Retina (tissue), 1 donor: ENCODE data around the gene GLIS2.
"Not testable (repeated sequence)": the region's sequence is repeated elsewhere in the genome, so short reads cannot be mapped to it uniquely, and the experiment has no call there.

Experiments used
- DNase-seq: peaks from one replicate; pipeline ENCODE4 v3.0.0-alpha.2; 2016

Gene GLIS2

GRCh38 chr16:4337540-4338088, 21.7 kb downstream of the GLIS2 start:
- no peak for DNase-seq

- no peak for DNase-seq
Measured at GRCh38 chr16:4338125-4338582, 22.3 kb downstream of the GLIS2 start.

DNA sequence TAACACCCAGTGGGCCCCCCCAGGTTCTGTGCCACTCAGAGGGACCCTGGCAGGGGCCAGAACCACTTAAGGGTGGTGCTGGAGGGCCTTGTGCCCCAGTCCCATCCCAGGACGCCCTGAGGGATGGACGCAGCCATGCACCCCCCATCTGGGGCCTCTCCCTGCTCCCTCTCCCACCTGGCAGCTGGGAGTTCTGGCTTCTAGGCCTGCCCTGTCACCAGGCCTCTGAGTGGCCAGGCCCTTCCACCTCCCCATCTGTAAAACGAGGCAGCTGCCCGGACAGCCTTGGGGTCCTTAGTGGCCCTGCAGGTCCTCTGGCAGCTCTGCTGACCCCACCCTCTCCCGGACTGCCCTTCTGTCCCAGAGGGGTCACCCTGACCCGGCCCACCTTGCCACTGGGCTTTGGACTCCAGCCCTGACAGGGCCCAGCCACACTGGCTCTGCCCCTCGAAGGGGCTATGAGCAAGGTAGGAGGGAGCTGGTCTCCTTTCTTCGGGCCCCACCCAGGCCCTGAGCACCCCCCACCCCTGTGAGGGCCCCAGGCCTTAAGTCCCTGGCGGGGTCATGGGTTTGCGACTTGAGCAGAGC, 22.9 kb downstream of the GLIS2 start:
- DNase-seq = no peak

GRCh38 chr16:4339455-4339854, 23.6 kb downstream of the GLIS2 start:
- DNase-seq = no peak

DNA sequence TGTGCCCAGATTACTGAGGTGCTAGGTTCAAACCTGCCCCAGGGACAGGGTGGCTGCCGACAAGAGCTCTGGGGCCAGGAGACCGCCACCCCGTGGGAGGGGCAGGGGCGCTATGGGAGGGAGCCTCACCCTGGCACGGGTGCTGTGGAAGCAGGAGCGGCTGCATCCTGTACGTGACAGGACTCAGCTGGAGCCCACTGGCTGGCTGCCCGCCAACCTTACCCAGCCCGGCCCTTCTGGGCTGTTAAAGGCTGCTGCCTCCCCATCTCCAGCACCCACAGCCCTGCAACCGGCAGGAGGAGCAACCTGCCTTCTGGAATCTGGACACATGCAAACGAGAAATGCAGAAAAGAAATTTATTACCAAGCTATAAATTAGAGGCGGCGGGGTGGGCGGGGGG, 24.0 kb downstream of the GLIS2 start:
- no peak for DNase-seq

- no peak for DNase-seq
Measured at GRCh38 chr16:4340443-4340842, 24.6 kb downstream of the GLIS2 start.

DNA sequence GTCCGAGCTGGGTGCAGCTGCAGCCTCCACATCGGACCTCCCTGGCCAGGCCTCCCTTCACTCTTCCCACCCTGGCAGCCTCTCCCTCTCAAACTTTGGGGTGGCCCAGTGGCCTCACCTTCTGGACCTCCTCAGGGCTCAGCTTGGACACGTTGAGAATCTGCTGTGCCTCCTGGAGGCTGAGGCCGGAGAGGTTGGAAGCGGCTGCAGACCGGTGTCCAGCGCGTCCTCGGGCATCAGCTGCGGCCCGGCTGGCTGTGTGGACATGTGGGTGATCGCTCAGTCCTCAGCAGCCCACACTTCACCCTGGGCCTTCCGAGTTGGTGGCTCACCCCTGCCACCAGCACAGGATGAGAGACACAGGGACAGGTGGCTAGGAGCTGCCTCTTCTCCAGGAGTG, 25.4 kb downstream of the GLIS2 start:
- DNase-seq = no peak

DNA sequence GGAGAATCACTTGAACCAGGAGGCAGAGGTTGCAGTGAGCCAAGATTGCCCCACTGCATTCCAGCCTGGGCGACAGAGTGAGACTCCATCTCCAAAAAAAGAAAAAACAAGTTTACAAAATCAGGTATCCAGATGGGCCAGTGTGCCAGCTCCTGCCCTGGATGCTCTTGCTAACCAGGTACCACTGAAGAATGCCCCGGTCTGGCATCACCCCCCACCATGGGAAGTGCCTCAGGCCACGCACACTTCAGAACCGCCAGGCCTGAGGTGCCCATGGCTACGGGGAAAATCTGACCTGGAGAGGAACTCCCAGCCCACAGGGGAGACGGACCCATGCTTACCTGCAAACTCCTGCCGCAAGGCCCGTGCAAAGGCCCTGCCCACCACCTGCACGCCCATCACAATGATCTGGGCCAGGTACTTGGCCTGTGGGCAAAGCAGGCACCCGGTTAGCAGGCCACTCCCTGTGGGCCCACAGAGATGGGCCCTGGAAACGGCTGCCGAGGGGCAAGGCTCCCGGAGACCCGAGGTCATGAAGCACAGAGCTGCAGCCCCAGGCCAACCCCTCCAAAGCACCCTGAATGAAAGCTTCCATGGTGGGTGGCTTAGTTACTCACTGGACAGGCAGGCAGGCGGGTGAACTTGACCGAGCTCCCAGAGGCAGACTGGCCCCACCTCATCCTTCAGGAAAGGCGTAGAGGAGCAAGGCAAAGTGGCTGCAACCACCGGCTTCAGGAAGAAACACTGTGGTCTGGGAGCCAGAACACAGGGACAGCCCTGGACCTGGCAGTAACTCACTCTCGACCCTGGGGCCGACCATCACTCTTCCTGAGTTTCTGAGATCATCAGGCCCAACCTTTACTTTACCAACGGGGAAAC, 27.2 kb downstream of the GLIS2 start:
- DNase-seq = no peak

DNA sequence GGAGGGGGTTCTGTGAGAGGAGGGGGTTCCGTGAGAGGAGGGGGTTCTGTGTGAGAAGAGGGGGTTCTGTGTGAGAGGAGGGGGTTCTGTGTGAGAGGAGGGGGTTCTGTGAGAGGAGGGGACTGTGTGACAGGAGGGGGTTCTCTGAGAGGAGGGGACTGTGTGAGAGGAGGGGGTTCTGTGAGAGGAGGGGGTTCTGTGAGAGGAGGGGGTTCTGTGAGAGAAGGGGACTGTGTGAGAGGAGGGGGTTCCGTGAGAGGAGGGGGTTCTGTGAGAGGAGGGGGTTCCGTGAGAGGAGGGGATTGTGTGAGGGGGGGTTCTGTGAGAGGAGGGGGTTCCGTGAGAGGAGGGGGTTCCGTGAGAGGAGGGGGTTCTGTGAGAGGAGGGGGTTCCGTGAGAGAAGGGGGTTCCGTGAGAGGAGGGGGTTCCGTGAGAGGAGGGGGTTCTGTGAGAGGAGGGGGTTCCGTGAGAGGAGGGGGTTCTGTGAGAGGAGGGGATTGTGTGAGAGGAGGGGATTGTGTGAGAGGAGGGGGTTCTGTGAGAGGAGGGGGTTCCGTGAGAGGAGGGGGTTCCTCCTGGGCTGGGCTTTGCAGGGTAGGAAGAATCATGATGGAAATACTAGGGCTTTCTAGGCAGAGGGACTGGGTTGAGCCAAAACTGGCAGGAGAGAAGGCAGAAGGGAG, 28.6 kb downstream of the GLIS2 start:
- not testable (repeated sequence) for DNase-seq

GRCh38 chr16:4344983-4345835, 29.3 kb downstream of the GLIS2 start:
- no peak for DNase-seq

- no peak for DNase-seq
Measured at GRCh38 chr16:4345836-4346781, 30.2 kb downstream of the GLIS2 start.

DNA sequence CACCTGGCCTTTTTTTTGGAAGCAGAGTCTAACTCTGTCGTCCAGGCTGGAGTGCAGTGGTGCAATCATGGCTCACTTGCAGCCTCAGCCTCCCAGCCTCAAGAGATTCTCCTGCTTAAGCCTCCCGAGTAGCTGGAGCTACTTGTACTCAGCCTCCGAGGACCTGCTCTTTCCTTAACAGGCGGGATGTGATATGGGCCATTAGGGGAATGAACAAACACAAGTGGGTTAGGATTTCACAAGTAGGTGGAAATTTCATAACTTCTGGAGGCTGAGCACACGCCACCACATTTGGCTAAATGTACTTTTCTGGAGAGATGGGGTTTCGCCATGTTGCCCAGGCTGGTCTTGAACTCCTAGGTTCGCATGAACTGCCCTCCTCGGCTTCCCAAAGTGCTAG, 31.1 kb downstream of the GLIS2 start:
- DNase-seq = no peak

DNA sequence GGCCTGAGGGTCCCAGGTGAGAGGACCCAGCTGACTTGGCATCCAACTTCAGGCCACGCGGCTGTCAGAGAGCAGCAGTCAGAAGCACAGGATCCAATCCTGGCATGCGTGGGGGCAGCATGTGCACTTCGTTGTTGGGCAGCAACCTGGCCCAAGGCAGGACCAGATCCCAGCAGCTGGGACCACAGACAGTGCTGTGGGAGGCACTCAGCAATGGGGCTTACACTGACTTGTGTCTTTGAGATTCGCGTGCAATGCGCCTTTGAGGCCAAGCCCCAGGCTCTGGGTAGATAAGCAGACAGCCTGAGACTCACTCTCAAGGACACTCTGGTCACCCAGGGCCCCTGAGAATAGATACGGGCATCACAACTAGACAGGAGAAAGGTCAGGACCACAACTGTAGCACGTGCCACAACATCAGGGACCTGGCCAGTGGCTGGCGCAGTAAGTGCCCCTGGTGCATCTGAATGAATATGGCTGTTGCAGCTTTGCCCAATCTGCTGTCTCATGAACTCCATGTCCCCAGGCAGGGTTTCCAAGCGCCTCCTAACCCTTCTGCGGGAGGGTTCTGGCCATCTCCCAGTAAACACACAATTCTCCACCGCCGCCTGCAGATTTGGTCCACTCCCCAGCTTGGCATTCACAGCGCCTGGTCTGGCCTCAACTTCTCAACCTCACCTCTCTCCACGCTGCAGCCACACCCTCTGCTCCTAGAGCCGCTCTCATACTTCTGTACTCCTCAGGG, 32.1 kb downstream of the GLIS2 start:
- no peak for DNase-seq

- no peak for DNase-seq
Measured at GRCh38 chr16:4349332-4349731, 33.5 kb downstream of the GLIS2 start.

DNA sequence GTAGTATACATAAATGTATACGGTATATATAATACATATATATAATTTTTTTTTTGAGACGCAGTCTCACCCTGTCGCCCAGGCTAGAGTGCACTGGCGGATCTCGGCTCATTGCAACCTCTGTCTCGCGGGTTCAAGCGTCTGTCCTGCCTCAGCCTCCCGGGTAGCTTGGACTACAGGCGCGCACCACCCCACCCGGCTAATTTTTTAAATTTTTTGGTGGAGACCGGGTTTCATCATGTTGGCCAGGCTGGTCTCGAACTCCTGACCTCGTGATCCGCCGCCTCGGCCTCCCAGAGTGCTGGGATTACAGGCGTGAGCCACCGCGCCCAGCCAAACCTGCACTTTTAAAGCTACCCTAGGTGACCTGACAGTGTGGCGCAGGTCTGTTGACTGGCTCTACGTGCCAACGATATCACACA, 34.5 kb downstream of the GLIS2 start:
- no peak for DNase-seq

- DNase-seq = peak; percentile 93
Measured at GRCh38 chr16:4350787-4351659, 35.2 kb downstream of the GLIS2 start, which contains the start of gene PAM16. PAM16 (minus strand) TSS chr16:4351321; CDS start chr16:4351234, 87 bp downstream.

DNA sequence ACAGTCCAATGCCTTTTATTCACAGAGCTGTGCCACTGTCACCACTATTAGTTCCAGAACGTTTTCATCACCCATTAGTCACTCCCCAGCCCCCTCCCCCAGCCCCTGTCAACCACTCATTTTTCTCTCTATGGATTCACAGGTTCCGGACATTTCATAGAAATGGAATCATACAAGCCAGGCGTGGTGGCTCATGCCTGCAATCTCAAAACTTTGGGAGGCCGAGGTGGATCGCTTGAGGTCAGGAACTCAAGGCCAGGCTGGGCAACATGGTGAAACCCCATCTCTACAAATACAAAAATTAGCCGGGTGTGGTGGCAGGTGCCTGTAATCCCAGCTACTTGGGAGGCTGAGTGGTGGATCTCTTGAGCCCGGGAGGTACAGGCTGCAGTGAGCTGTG, 36.0 kb downstream of the GLIS2 start:
- DNase-seq = no peak

DNA sequence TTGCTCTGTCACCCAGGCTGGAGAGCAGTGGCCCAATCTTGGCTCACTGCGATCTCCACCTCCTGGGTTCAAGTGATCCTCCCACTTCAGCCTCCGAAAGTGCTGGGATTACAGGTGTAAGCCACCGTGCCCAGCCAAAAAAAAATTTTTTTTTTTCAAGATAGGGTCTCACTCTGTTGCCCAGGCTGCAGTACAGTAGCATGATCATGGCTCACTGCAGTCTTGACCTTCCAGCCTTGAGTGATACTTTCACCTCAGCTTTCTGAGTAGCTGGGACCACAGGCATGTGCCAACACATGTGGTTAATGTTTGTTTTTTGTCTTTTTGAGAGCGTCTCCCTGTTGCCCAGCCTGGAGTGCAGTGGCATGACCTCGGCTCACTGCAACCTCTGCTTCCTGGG, 37.0 kb downstream of the GLIS2 start:
- DNase-seq = no peak

- no peak for DNase-seq
Measured at GRCh38 chr16:4353675-4354074, 37.8 kb downstream of the GLIS2 start.
